ENCODE measurements around the gene HLF.

Gene HLF

GRCh38 chr17:55269894-55270293 is 5.1 kb downstream of the HLF start:
- Histone ChIP-seq H3K4me1 (ENCODE audit: control insufficient read depth in 2 of 2, insufficient read depth in 1 of 2, low read depth in 1 of 2, low read length in 2 of 2) (peaks cover 0 to 2% of the 10 kb centered on the region in 2 donors), H2AK5ac (ENCODE audit: low read depth, low read length) (no peak overlapping the region), H3K9me3 (replicated peaks in 1 of 2; ENCODE audit: control insufficient read depth in 2 of 2, insufficient read depth in 1 of 2, low read depth in 1 of 2, low read length in 2 of 2) (peaks cover 0 to 6% of the 10 kb centered on the region in 2 donors), H3K4me3 (ENCODE audit: low read length in 2 of 2) (no peak overlapping the region), H2BK120ac (ENCODE audit: low read depth, low read length) (no peak overlapping the region), H4K8ac (ENCODE audit: low read depth, low read length) (no peak overlapping the region), H2BK5ac (ENCODE audit: low read length) (no peak overlapping the region), H2BK15ac (ENCODE audit: low read length) (no peak overlapping the region), H3K23ac (ENCODE audit: low read depth, low read length, poor library complexity) (no peak overlapping the region), H3K4ac (ENCODE audit: low read length) (no peak overlapping the region), H3K27me3 (ENCODE audit: control insufficient read depth in 3 of 3, insufficient read depth in 3 of 3, low read depth in 1 of 3, low read length in 3 of 3) (peaks cover 4 to 76% (median 17%) of the 10 kb centered on the region in 3 experiments), H3K36me3 (replicated peaks in 1 of 2; ENCODE audit: control insufficient read depth in 2 of 2, insufficient read depth in 2 of 2, low read length in 2 of 2) (no peaks in the 10 kb centered on the region), H3K18ac (ENCODE audit: low read length) (no peak overlapping the region), H2BK12ac (ENCODE audit: low read length) (no peak overlapping the region), H3K14ac (ENCODE audit: low read length) (no peak overlapping the region), H3K4me2 (ENCODE audit: insufficient read depth, low read length, poor library complexity, severe bottlenecking) (no peak overlapping the region), H3K9ac (ENCODE audit: low read depth, low read length, poor library complexity) (no peak overlapping the region), H2AFZ (ENCODE audit: low read length) (no peak overlapping the region), H3K79me1 (ENCODE audit: low read depth, low read length) (no peaks in the 10 kb centered on the region), H3K27ac (replicated peaks; ENCODE audit: low read length) (no peak overlapping the region), H4K91ac (ENCODE audit: low read depth, low read length, poor library complexity) (no peak overlapping the region)
- DNase-seq (ENCODE audit: low spot score) = no peak

GRCh38 chr17:55271223-55271571 is 6.4 kb downstream of the HLF start:
- Histone ChIP-seq H3K36me3 (replicated peaks in 1 of 2; ENCODE audit: control insufficient read depth in 2 of 2, insufficient read depth in 2 of 2, low read length in 2 of 2) (no peaks in the 10 kb centered on the region), H2BK12ac (ENCODE audit: low read length) (no peak overlapping the region), H3K27ac (replicated peaks; ENCODE audit: low read length) (no peak overlapping the region), H2BK15ac (ENCODE audit: low read length) (no peak overlapping the region), H3K23ac (ENCODE audit: low read depth, low read length, poor library complexity) (no peak overlapping the region), H3K27me3 (ENCODE audit: control insufficient read depth in 3 of 3, insufficient read depth in 3 of 3, low read depth in 1 of 3, low read length in 3 of 3) (peaks cover 3 to 65% (median 7%) of the 10 kb centered on the region in 3 experiments), H3K4me1 (ENCODE audit: control insufficient read depth in 2 of 2, insufficient read depth in 1 of 2, low read depth in 1 of 2, low read length in 2 of 2) (peaks cover 0 to under 1% of the 10 kb centered on the region in 2 donors), H2AK5ac (ENCODE audit: low read depth, low read length) (no peak overlapping the region), H3K9ac (ENCODE audit: low read depth, low read length, poor library complexity) (no peak overlapping the region), H3K14ac (ENCODE audit: low read length) (no peak overlapping the region), H4K91ac (ENCODE audit: low read depth, low read length, poor library complexity) (no peak overlapping the region), H2BK5ac (ENCODE audit: low read length) (no peak overlapping the region), H3K79me1 (ENCODE audit: low read depth, low read length) (no peaks in the 10 kb centered on the region), H3K4ac (ENCODE audit: low read length) (no peak overlapping the region), H2AFZ (ENCODE audit: low read length) (no peak overlapping the region), H3K9me3 (replicated peaks in 1 of 2; ENCODE audit: control insufficient read depth in 2 of 2, insufficient read depth in 1 of 2, low read depth in 1 of 2, low read length in 2 of 2) (peaks cover 0 to 6% of the 10 kb centered on the region in 2 donors), H3K4me2 (ENCODE audit: insufficient read depth, low read length, poor library complexity, severe bottlenecking) (no peak overlapping the region), H3K4me3 (ENCODE audit: low read length in 2 of 2) (no peak overlapping the region), H2BK120ac (ENCODE audit: low read depth, low read length) (no peak overlapping the region), H3K18ac (ENCODE audit: low read length) (no peak overlapping the region), H4K8ac (ENCODE audit: low read depth, low read length) (no peak overlapping the region)
- DNase-seq (ENCODE audit: low spot score) = no peak
- no CpG with 5 or more reads among the region's 1 CpG for WGBS, 2 donors (ENCODE audit: extremely low coverage in 2 of 2, insufficient read length in 2 of 2, insufficient replicate concordance in 1 of 2)

- no peak overlapping the region for H3K14ac ChIP-seq (ENCODE audit: low read length)
- H3K27ac ChIP-seq (replicated peaks; ENCODE audit: low read length) = no peak overlapping the region
- H4K91ac ChIP-seq (ENCODE audit: low read depth, low read length, poor library complexity) = no peak overlapping the region
- H3K9me3 ChIP-seq (replicated peaks in 1 of 2; ENCODE audit: control insufficient read depth in 2 of 2, insufficient read depth in 1 of 2, low read depth in 1 of 2, low read length in 2 of 2) = no peaks in the 10 kb centered on the region
- H3K36me3 ChIP-seq (replicated peaks in 1 of 2; ENCODE audit: control insufficient read depth in 2 of 2, insufficient read depth in 2 of 2, low read length in 2 of 2) = no peaks in the 10 kb centered on the region
- H2BK120ac ChIP-seq (ENCODE audit: low read depth, low read length) = no peak overlapping the region
- DNase-seq (ENCODE audit: low spot score) = no peak
- no peak overlapping the region for H2AFZ ChIP-seq (ENCODE audit: low read length)
- H2BK15ac ChIP-seq (ENCODE audit: low read length) = no peak overlapping the region
- H3K4me3 ChIP-seq (ENCODE audit: low read length in 2 of 2) = no peak overlapping the region
- H2BK5ac ChIP-seq (ENCODE audit: low read length) = no peak overlapping the region
- H2AK5ac ChIP-seq (ENCODE audit: low read depth, low read length) = no peak overlapping the region
- H3K4me1 ChIP-seq (ENCODE audit: control insufficient read depth in 2 of 2, insufficient read depth in 1 of 2, low read depth in 1 of 2, low read length in 2 of 2) = no peaks in the 10 kb centered on the region
- no peak overlapping the region for H3K9ac ChIP-seq (ENCODE audit: low read depth, low read length, poor library complexity)
- H3K18ac ChIP-seq (ENCODE audit: low read length) = no peak overlapping the region
- no peaks in the 10 kb centered on the region for H3K79me1 ChIP-seq (ENCODE audit: low read depth, low read length)
- no CpG with 5 or more reads among the region's 8 CpGs for WGBS, 2 donors (ENCODE audit: extremely low coverage in 2 of 2, insufficient read length in 2 of 2, insufficient replicate concordance in 1 of 2)
- no peak overlapping the region for H3K4ac ChIP-seq (ENCODE audit: low read length)
- H3K27me3 ChIP-seq (ENCODE audit: control insufficient read depth in 3 of 3, insufficient read depth in 3 of 3, low read depth in 1 of 3, low read length in 3 of 3) = peaks cover 0 to 55% (median 0%) of the 10 kb centered on the region in 3 experiments
- H3K4me2 ChIP-seq (ENCODE audit: insufficient read depth, low read length, poor library complexity, severe bottlenecking) = no peak overlapping the region
- H2BK12ac ChIP-seq (ENCODE audit: low read length) = no peak overlapping the region
- H4K8ac ChIP-seq (ENCODE audit: low read depth, low read length) = no peak overlapping the region
- H3K23ac ChIP-seq (ENCODE audit: low read depth, low read length, poor library complexity) = no peak overlapping the region
Measured at GRCh38 chr17:55271958-55272710, 7.4 kb downstream of the HLF start.

GRCh38 chr17:55272711-55273578 is 8.2 kb downstream of the HLF start:
- Histone ChIP-seq H3K14ac (ENCODE audit: low read length) (no peak overlapping the region), H3K4me2 (ENCODE audit: insufficient read depth, low read length, poor library complexity, severe bottlenecking) (no peak overlapping the region), H2AFZ (ENCODE audit: low read length) (no peak overlapping the region), H2BK12ac (ENCODE audit: low read length) (no peak overlapping the region), H3K4ac (ENCODE audit: low read length) (no peak overlapping the region), H4K91ac (ENCODE audit: low read depth, low read length, poor library complexity) (no peak overlapping the region), H2AK5ac (ENCODE audit: low read depth, low read length) (no peak overlapping the region), H3K9ac (ENCODE audit: low read depth, low read length, poor library complexity) (no peak overlapping the region), H3K23ac (ENCODE audit: low read depth, low read length, poor library complexity) (no peak overlapping the region), H4K8ac (ENCODE audit: low read depth, low read length) (no peak overlapping the region), H3K4me3 (ENCODE audit: low read length in 2 of 2) (no peak overlapping the region), H2BK120ac (ENCODE audit: low read depth, low read length) (no peak overlapping the region), H3K79me1 (ENCODE audit: low read depth, low read length) (no peaks in the 10 kb centered on the region), H3K18ac (ENCODE audit: low read length) (no peak overlapping the region), H2BK5ac (ENCODE audit: low read length) (no peak overlapping the region), H3K36me3 (replicated peaks in 1 of 2; ENCODE audit: control insufficient read depth in 2 of 2, insufficient read depth in 2 of 2, low read length in 2 of 2) (no peaks in the 10 kb centered on the region), H3K27ac (replicated peaks; ENCODE audit: low read length) (no peak overlapping the region), H2BK15ac (ENCODE audit: low read length) (no peak overlapping the region), H3K27me3 (ENCODE audit: control insufficient read depth in 3 of 3, insufficient read depth in 3 of 3, low read depth in 1 of 3, low read length in 3 of 3) (peaks cover 0 to 48% (median 0%) of the 10 kb centered on the region in 3 experiments), H3K4me1 (ENCODE audit: control insufficient read depth in 2 of 2, insufficient read depth in 1 of 2, low read depth in 1 of 2, low read length in 2 of 2) (no peaks in the 10 kb centered on the region), H3K9me3 (replicated peaks in 1 of 2; ENCODE audit: control insufficient read depth in 2 of 2, insufficient read depth in 1 of 2, low read depth in 1 of 2, low read length in 2 of 2) (no peaks in the 10 kb centered on the region)
- DNase-seq (ENCODE audit: low spot score) = no peak
- WGBS, 2 donors (ENCODE audit: extremely low coverage in 2 of 2, insufficient read length in 2 of 2, insufficient replicate concordance in 1 of 2) = no CpG with 5 or more reads among the region's 13 CpGs

All from neuronal stem cell (in vitro differentiated cells).